ENCODE results near the gene LLCFC1. TPM values are rescaled to one million over a fixed set of nuclear protein-coding genes. Genes with fewer than 3 reads are reported as not detected.

The LLCFC1 gene
- total and polyA plus RNA-seq, 2 of the 13 experiments (the other 11 are each of a cell fraction or from before 2014, with no cell fraction given) = not detected

- no peak for TF ChIP-seq ZNF674 (CRISPR knock-in tag; IDR thresholded peaks at IDR 0.05; ENCODE audit: low read depth)
- TF ChIP-seq SMYD3 (CRISPR knock-in tag; IDR thresholded peaks at IDR 0.05) = no peak
- TF ChIP-seq ZNF136 (CRISPR knock-in tag; IDR thresholded peaks at IDR 0.05; ENCODE audit: low read depth) = no peak
- no peak for TF ChIP-seq HMG20B (CRISPR knock-in tag; conservative IDR thresholded peaks at IDR 0.05)
These were observed 3.2 kb upstream of the LLCFC1 start (continued) for GRCh38 chr7:142935941-142936565.

- BruUV-seq (replicated peaks) = no TSS peak
These were observed 673 bp upstream of the LLCFC1 start for GRCh38 chr7:142938611-142939010.

More at GRCh38 chr7:142938611-142939010, 673 bp upstream of the LLCFC1 start:
- no peak overlapping the region for H3K9ac ChIP-seq (ENCODE audit: insufficient read depth, low read depth, low read length)
- H3K79me2 ChIP-seq (ENCODE audit: insufficient read depth, low read length) = no peaks in the 10 kb centered on the region
- 21% methylated on average over 4 of the region's 4 CpGs for WGBS (ENCODE audit: low lambda C conversion rate)
- H3K4me1 ChIP-seq (ENCODE audit: insufficient read depth, low read length) = no peaks in the 10 kb centered on the region
- H3K9me3 ChIP-seq (ENCODE audit: low read length) = no peaks in the 10 kb centered on the region
- peaks cover 3 to 16% of the 10 kb centered on the region in 2 experiments; a peak in 2 of 5 replicates for H3K27me3 ChIP-seq (ENCODE audit: control insufficient read depth in 1 of 2, insufficient read depth in 2 of 2, low read length in 2 of 2)
- no peaks in the 10 kb centered on the region for H3K36me3 ChIP-seq (replicated peaks in 1 of 2; ENCODE audit: control insufficient read depth in 1 of 2, insufficient read depth in 2 of 2, low read length in 2 of 2)
- no peaks in the 10 kb centered on the region for H4K20me1 ChIP-seq (ENCODE audit: insufficient read depth, low read length)
- TF ChIP-seq ZBTB26 (CRISPR knock-in tag; IDR thresholded peaks at IDR 0.05; ENCODE audit: borderline replicate concordance) (no peak), JUN (CRISPR knock-in tag; IDR thresholded peaks at IDR 0.05) (no peak), ISX (CRISPR knock-in tag; conservative IDR thresholded peaks at IDR 0.05) (no peak), JDP2 (CRISPR knock-in tag; IDR thresholded peaks at IDR 0.05; ENCODE audit: borderline replicate concordance) (no peak), KLF15 (CRISPR knock-in tag; IDR thresholded peaks at IDR 0.05; ENCODE audit: borderline replicate concordance) (no peak), FIP1L1 (IDR thresholded peaks at IDR 0.05; ENCODE audit: borderline replicate concordance, insufficient read depth, low read depth, low read length) (no peak), ZNF263 (CRISPR knock-in tag; IDR thresholded peaks at IDR 0.05) (no peak), HHEX (CRISPR knock-in tag; IDR thresholded peaks at IDR 0.05) (no peak), KLF9 (CRISPR knock-in tag; IDR thresholded peaks at IDR 0.05; ENCODE audit: low read depth) (no peak)
- no peak overlapping the region for H3K4me2 ChIP-seq (ENCODE audit: low read depth, low read length)
- in situ Hi-C loops (cut with HindIII; ENCODE audit: extremely low pct_ligation_motif_present, low pct_unique_long_range_greater_than_20kb) (no loop called here), intact Hi-C loops (cut with micrococcal nuclease; ENCODE audit: unreplicated experiment) (no loop called here)
- no peak for ATAC-seq
- FAIRE-seq = no peak
- DNase-seq (ENCODE audit: low spot score) = no peak
- H3K4me3 ChIP-seq (replicated peaks in 1 of 3; ENCODE audit: insufficient read depth in 1 of 3, low read depth in 2 of 3, low read length in 3 of 3) = no peak overlapping the region
- H3K27ac ChIP-seq (ENCODE audit: extremely low read length, insufficient read depth, low read length) = no peak overlapping the region
- ChIA-PET CTCF (ENCODE audit: low intra/inter-chr PET ratio, low total read pairs) (no interaction called here), POLR2A (no interaction called here)
- no peak overlapping the region for H2AFZ ChIP-seq (ENCODE audit: low read length)

Data from HepG2 (cell line).